Cardiac muscle cell (in vitro differentiated cells and primary cell): ENCODE data around the gene RBBP5. TPM values are rescaled to one million over a fixed set of nuclear protein-coding genes. Genes with fewer than 3 reads are reported as not detected.

Experiments
- DNase-seq, 2 donors: peaks; one replicate each; pipeline versions ENCODE4 v3.0.0 to v3.0.0-alpha.2; 2010 to 2017; ENCODE audit warnings: low read depth in 1 of 2, low spot score in 1 of 2
- H3K27ac ChIP-seq: fragments of 200-600 bp; sonication (generic); 2 replicates; pipeline ENCODE4 v1.5.1; 2016
- H3K27me3 ChIP-seq: fragments of 200-600 bp; sonication (generic); 2 replicates; pipeline ENCODE4 v1.6.0; 2016; ENCODE audit warnings: control low read depth
- H3K36me3 ChIP-seq: fragments of 200-600 bp; sonication (generic); 2 replicates; pipeline ENCODE4 v1.5.1; 2016; ENCODE audit warnings: control low read depth
- H3K4me1 ChIP-seq: fragments of 200-600 bp; sonication (generic); 2 replicates; pipeline ENCODE4 v1.8.1; 2017; ENCODE audit warnings: low read depth, mild to moderate bottlenecking, mixed run types
- H3K4me3 ChIP-seq: fragments of 200-600 bp; sonication (generic); 2 replicates; pipeline ENCODE4 v1.5.1; 2016; ENCODE audit warnings: mild to moderate bottlenecking
- H3K9me3 ChIP-seq: fragments of 200-600 bp; sonication (generic); 2 replicates; pipeline ENCODE4 v1.5.1; 2017; ENCODE audit warnings: low read depth, mild to moderate bottlenecking, control low read depth
- CTCF ChIP-seq: IDR thresholded peaks from 2 replicates; pipeline ENCODE4 v1.5.1; 2012; ENCODE audit warnings: low read depth, mild to moderate bottlenecking, low read length
- polyA plus RNA-seq: library from polyadenylated mRNA; unstranded; fragments of >200 nt; fragmentation: Nextera tagmentation; extraction: Ambion mirVana; gene quantifications from 2 replicates; pipeline ENCODE4 v1.2.1, GENCODE V29; 2016
- total RNA-seq: library from RNA; depleted of rRNA; stranded (reverse); fragments of >200 nt; gene quantifications from 2 replicates; pipeline ENCODE4 v1.2.3, GENCODE V29; 2016

RBBP5 gene
- total and polyA plus RNA-seq, 2 experiments from 2014 or later: 8.1 to 9.2 TPM

- H3K27me3 ChIP-seq: no peaks in the 10 kb centered on the region
- peaks cover 3% of the 10 kb centered on the region for H3K4me1 ChIP-seq
- TF ChIP-seq CTCF: no peak
- no peak overlapping the region for H3K27ac ChIP-seq
- no peaks in the 10 kb centered on the region for H3K36me3 ChIP-seq
- no peaks in the 10 kb centered on the region for H3K9me3 ChIP-seq
- no peak overlapping the region for H3K4me3 ChIP-seq
- no peak for DNase-seq
These were observed 18.3 kb upstream of the RBBP5 start for GRCh38 chr1:205140113-205140512.

- no peak for DNase-seq
- Histone ChIP-seq H3K36me3 (no peaks in the 10 kb centered on the region), H3K4me3 (no peak overlapping the region), H3K27me3 (no peaks in the 10 kb centered on the region), H3K4me1 (no peaks in the 10 kb centered on the region), H3K9me3 (no peaks in the 10 kb centered on the region), H3K27ac (no peak overlapping the region)
- TF ChIP-seq CTCF: no peak
These were observed 16.1 kb upstream of the RBBP5 start for GRCh38 chr1:205137901-205138300.

GRCh38 chr1:205133287-205133686 is 11.5 kb upstream of the RBBP5 start:
- H3K4me3 ChIP-seq: no peak overlapping the region
- no peaks in the 10 kb centered on the region for H3K9me3 ChIP-seq
- no peaks in the 10 kb centered on the region for H3K4me1 ChIP-seq
- no peak overlapping the region for H3K27ac ChIP-seq
- no peaks in the 10 kb centered on the region for H3K27me3 ChIP-seq
- no peak for TF ChIP-seq CTCF
- H3K36me3 ChIP-seq: no peaks in the 10 kb centered on the region
- no peak for DNase-seq

- TF ChIP-seq CTCF: no peak
- Histone ChIP-seq H3K9me3 (no peaks in the 10 kb centered on the region), H3K27ac (no peak overlapping the region), H3K4me1 (no peaks in the 10 kb centered on the region), H3K36me3 (no peaks in the 10 kb centered on the region), H3K4me3 (no peak overlapping the region), H3K27me3 (no peaks in the 10 kb centered on the region)
- no peak for DNase-seq
These were observed 7.8 kb upstream of the RBBP5 start for GRCh38 chr1:205129447-205130029.

- TF ChIP-seq CTCF: no peak
- Histone ChIP-seq H3K4me3 (no peak overlapping the region), H3K9me3 (no peaks in the 10 kb centered on the region), H3K27me3 (no peaks in the 10 kb centered on the region), H3K36me3 (no peaks in the 10 kb centered on the region), H3K4me1 (no peaks in the 10 kb centered on the region), H3K27ac (no peak overlapping the region)
- no peak for DNase-seq
These were observed 6.3 kb upstream of the RBBP5 start for GRCh38 chr1:205128050-205128449.
